ENCODE measurements around the gene TMEM192.

The TMEM192 gene

GRCh38 chr4:165124488-165124887 lies 11.8 kb upstream of the TMEM192 start:
- Histone ChIP-seq H3K4me2 (ENCODE audit: low read length) (no peak overlapping the region), H3K36me3 (ENCODE audit: insufficient read depth, low read length) (no peaks in the 10 kb centered on the region), H3K9me2 (ENCODE audit: low read depth, low read length) (no peaks in the 10 kb centered on the region), H2AFZ (ENCODE audit: low read length) (no peak overlapping the region), H3K9me3 (ENCODE audit: low read length) (no peaks in the 10 kb centered on the region), H3K4me3 (ENCODE audit: low read depth, low read length, poor library complexity, severe bottlenecking) (no peak overlapping the region), H3K27me3 (ENCODE audit: insufficient read depth, low read length) (no peaks in the 10 kb centered on the region), H3K4me1 (ENCODE audit: insufficient read depth, low read length, severe bottlenecking) (no peaks in the 10 kb centered on the region), H3K9ac (ENCODE audit: low read length) (no peak overlapping the region), H3F3A (ENCODE audit: insufficient read depth, low read length) (no peaks in the 10 kb centered on the region), H3K79me2 (ENCODE audit: insufficient read depth, low read length) (no peaks in the 10 kb centered on the region), H4K20me1 (ENCODE audit: insufficient read depth, low read length) (no peaks in the 10 kb centered on the region), H3K27ac (ENCODE audit: low read depth, low read length, poor library complexity, severe bottlenecking) (no peak overlapping the region)
- TF ChIP-seq CTCF (IDR thresholded peaks at IDR 0.05; ENCODE audit: low read length) (no peak), EZH2 (IDR thresholded peaks at IDR 0.05; ENCODE audit: borderline replicate concordance, low read length) (no peak)

- H3K4me1 ChIP-seq (ENCODE audit: insufficient read depth, low read length, severe bottlenecking), result peaks cover 4% of the 10 kb centered on the region
- H3K9ac ChIP-seq (ENCODE audit: low read length), result no peak overlapping the region
- no peaks in the 10 kb centered on the region for H3K9me2 ChIP-seq (ENCODE audit: low read depth, low read length)
- no peaks in the 10 kb centered on the region for H3F3A ChIP-seq (ENCODE audit: insufficient read depth, low read length)
- TF ChIP-seq CTCF (IDR thresholded peaks at IDR 0.05; ENCODE audit: low read length) (no peak), EZH2 (IDR thresholded peaks at IDR 0.05; ENCODE audit: borderline replicate concordance, low read length) (no peak)
- no peaks in the 10 kb centered on the region for H3K27me3 ChIP-seq (ENCODE audit: insufficient read depth, low read length)
- no peaks in the 10 kb centered on the region for H4K20me1 ChIP-seq (ENCODE audit: insufficient read depth, low read length)
- no peak overlapping the region for H3K27ac ChIP-seq (ENCODE audit: low read depth, low read length, poor library complexity, severe bottlenecking)
- H3K9me3 ChIP-seq (ENCODE audit: low read length), result no peaks in the 10 kb centered on the region
- H3K36me3 ChIP-seq (ENCODE audit: insufficient read depth, low read length), result no peaks in the 10 kb centered on the region
- H3K4me2 ChIP-seq (ENCODE audit: low read length), result no peak overlapping the region
- no peak overlapping the region for H3K4me3 ChIP-seq (ENCODE audit: low read depth, low read length, poor library complexity, severe bottlenecking)
- no peak overlapping the region for H2AFZ ChIP-seq (ENCODE audit: low read length)
- H3K79me2 ChIP-seq (ENCODE audit: insufficient read depth, low read length), result no peaks in the 10 kb centered on the region
Observed at GRCh38 chr4:165118256-165118909, 5.7 kb upstream of the TMEM192 start.

GRCh38 chr4:165115301-165115700 lies 2.6 kb upstream of the TMEM192 start:
- Histone ChIP-seq H3K4me3 (ENCODE audit: low read depth, low read length, poor library complexity, severe bottlenecking) (no peak overlapping the region), H3F3A (ENCODE audit: insufficient read depth, low read length) (no peaks in the 10 kb centered on the region), H3K4me1 (ENCODE audit: insufficient read depth, low read length, severe bottlenecking) (peaks cover 17% of the 10 kb centered on the region), H2AFZ (ENCODE audit: low read length) (no peak overlapping the region), H3K9me2 (ENCODE audit: low read depth, low read length) (no peaks in the 10 kb centered on the region), H3K9ac (ENCODE audit: low read length) (no peak overlapping the region), H3K27me3 (ENCODE audit: insufficient read depth, low read length) (no peaks in the 10 kb centered on the region), H3K4me2 (ENCODE audit: low read length) (no peak overlapping the region), H3K79me2 (ENCODE audit: insufficient read depth, low read length) (peaks cover 10% of the 10 kb centered on the region), H3K9me3 (ENCODE audit: low read length) (no peaks in the 10 kb centered on the region), H4K20me1 (ENCODE audit: insufficient read depth, low read length) (no peaks in the 10 kb centered on the region), H3K27ac (ENCODE audit: low read depth, low read length, poor library complexity, severe bottlenecking) (no peak overlapping the region), H3K36me3 (ENCODE audit: insufficient read depth, low read length) (no peaks in the 10 kb centered on the region)
- TF ChIP-seq EZH2 (IDR thresholded peaks at IDR 0.05; ENCODE audit: borderline replicate concordance, low read length), result no peak
- TF ChIP-seq CTCF (IDR thresholded peaks at IDR 0.05; ENCODE audit: low read length), result no peak

All from OCI-LY1 (cell line).